Right ventricle myocardium superior (tissue), 1 donor: Measurements from ENCODE around the gene BMAL1. TPM values are rescaled to one million over a fixed set of nuclear protein-coding genes. Genes with fewer than 3 reads are reported as not detected.

Experiments used
- ATAC-seq: fragments of 200-7000 bp; cut with Tn5 transposase; one replicate; pipeline ENCODE4 v1.9.1; 2020; ENCODE audit warnings: mild to moderate bottlenecking; ENCODE audit not compliant: poor library complexity
- DNase-seq: peaks from one replicate; pipeline ENCODE4 v3.0.0-alpha.2; 2020
- intact Hi-C: fragments of 100-400 bp; cut with DNase I; formaldehyde crosslinking; loops from one replicate; pipeline ENCODE4 v1.11.2; 2022
- total RNA-seq: library from RNA; stranded (reverse); fragmentation: NEBNext Ultra II Directional; extraction: Animal tissue kit (Norgen Biotek cat#: 25700); gene quantifications from one replicate; pipeline ENCODE4 v1.2.1, GENCODE V29; 2021
- donor health status: DM: no; HTN: yes; CAD: no; lungs with severe emphysema.

The BMAL1 gene
- total RNA-seq, 1 donor from 2014 or later = 9.8 TPM

DNA sequence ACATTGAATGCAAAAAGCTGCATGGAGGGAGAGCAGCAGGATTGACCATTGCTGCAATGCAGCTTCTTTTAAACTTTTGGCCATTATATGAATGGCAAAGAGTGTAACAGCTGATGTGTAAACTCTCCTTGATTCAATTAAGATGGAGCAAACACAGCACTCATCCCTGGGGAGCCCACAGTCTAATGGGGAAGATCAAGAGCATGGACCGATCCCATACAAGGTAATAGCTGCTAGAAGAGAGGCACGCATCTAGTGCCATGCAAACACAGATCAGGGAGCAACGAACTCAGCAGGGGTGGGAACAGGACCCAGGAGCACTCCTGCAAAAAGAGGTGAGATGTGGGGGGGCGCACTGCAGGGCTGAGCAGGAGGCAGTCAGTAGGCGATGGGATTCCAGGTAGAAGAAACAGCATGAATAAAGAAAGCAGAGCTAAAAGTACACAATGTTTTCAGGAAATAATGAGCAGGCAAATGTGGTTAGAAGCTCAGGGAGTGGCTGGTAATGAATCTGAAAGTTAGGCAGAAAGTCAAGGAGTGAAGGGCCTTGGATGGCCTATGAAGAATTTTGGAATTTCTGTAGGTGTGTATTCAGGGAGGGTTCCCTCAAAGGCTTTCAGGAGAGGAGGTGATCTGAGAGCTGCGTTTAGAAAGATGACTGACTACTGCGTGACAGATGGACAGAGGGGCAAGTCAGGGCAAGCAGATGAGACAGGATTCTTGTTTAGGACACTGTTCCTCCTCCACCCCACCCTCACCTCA is 17.2 kb upstream of the BMAL1 start:
- intact Hi-C loops = no loop called here
- DNase-seq = no peak
- no peak for ATAC-seq

DNA sequence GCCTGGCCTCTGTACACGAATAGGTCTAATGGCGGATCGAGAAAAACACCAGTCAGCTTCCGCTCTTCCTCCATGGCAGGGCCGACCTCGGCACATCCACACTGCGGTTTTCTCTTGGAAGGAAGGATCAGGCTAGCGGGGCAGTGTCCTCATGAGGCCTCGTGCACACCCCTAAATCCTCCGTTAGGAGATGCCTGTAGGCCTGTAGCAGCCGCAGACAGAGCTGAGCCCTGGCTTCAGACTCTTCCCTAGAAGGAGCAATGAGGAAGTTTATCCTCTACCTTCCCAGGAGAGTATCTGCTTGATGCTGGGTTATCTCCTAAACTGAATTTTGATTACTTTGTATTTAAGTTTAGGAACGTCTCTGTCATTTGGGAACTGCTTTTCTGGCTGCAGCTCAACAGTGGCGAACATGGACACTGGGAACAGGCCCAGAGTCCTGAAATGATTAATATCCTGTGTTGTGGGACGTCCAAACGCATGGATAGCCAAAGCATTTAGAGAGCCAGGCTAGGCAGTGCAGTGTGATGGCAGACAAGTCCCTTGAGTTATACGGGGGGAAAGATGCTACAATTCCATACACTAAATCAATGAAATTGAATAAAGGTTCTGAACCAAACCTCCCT is 16.5 kb upstream of the BMAL1 start:
- peak; percentile 48 for DNase-seq
- intact Hi-C loops = no loop called here
- peak; percentile 81 for ATAC-seq

- DNase-seq = no peak
- intact Hi-C loops = no loop called here
- ATAC-seq = peak; percentile 84
Observed at GRCh38 chr11:13261591-13262061, 16.0 kb upstream of the BMAL1 start.

- DNase-seq (no peak), ATAC-seq (no peak)
- intact Hi-C loops = no loop called here
Observed at GRCh38 chr11:13262096-13262495, 15.5 kb upstream of the BMAL1 start.

- DNase-seq (no peak), ATAC-seq (no peak)
- intact Hi-C loops = no loop called here
Observed at GRCh38 chr11:13268791-13269190, 8.8 kb upstream of the BMAL1 start.

DNA sequence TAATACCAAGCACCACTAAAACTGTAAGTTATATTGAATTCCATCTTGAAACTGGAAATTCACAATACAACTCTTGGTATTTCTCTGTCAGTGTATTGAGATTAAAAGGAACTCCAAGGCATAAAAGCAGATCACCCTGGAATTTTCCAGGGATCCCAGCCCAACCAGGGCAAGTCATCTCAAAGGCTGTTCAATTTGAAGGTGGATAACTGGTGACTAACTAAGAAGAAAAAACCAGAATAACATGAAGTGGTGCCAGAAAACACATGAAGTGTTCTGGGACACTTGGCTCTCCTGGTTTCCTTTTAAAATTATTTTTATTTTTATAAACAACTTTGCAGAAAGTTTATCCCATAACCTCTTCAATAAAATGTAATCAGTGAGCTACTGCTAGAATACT is 7.8 kb upstream of the BMAL1 start:
- intact Hi-C loops = no loop called here
- DNase-seq (no peak), ATAC-seq (no peak)

DNA sequence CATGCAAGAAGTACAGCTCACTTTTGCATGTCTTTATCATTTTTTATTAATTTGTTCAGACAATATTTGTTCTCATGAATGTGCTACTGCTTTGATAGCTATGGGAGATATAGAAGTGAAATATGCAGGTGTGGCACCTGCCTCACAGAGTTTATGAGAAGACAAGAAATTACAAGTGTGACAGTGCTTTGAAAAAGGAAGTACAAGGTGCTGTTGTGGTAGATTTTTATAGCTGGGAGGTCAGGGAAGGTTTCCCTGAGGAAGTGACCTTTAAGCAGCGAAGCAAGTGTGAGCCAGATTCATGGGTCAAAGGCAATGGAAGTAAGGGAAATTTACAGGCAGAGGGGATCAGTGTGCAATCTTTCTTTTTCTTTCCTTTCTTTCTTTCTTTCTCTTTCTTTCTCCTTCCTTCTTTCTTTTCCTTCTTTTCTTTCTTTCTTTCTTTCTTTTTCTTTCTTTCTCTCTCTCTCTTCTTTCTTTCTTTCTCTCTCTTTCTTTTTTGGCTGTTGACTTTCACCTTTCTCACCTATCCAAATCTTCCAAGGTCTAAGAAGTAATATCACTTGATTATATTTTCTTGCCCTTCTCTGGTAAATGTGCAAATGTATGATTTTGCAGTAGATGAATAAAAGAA is 6.4 kb upstream of the BMAL1 start:
- DNase-seq (no peak), ATAC-seq (no peak)
- intact Hi-C loops = no loop called here

- no peak for ATAC-seq
- intact Hi-C loops = no loop called here
- no peak for DNase-seq
Observed at GRCh38 chr11:13276454-13276831, 1.1 kb upstream of the BMAL1 start.

- DNase-seq (peak; percentile 99), ATAC-seq (peak; percentile 97)
- intact Hi-C loops = no loop called here
Observed at GRCh38 chr11:13276832-13277767, 490 bp upstream of the BMAL1 start.

DNA sequence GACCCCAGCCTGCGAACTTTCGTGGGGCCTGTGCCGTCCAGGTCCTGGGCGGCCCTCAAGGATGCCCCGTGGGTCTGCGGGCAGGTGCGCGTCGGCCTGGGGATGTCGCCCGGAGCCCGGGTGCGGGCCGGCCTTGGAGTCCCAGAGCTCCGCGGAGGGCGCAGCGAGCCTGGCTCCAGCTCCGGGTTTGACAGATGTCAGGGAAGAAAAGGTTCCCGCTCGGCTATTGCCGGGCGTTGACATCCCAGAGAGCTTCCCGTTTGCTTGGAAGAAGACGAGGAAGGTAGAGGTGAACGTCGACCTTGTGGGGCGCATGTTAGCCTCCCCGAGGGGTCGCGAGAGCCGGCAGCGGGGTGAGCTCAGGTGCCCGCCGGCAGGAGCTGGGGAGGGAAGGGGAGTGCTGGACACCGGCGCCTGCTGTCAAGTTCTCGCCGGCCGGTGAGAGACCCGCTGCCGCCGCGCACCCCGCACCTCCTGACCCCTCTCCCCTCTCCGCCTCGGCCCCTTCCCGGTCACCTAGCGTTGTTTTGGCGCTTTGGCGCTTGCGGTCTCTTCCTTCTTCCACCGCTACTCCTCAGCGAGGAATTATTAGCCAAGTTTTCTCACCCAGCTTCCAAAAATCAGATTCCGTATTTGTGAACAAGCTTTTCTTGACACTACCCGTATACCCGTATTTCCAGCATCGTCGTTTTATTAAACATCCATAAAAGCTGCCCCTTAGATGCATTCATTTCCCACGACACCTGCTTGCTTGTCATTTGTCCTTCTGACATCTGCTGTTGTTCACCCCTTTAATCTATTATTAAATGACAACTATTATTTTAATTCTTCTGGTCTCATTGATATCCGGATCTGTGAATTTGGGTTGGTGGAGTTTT is 1.3 kb downstream of the BMAL1 start:
- intact Hi-C loops = no loop called here
- DNase-seq (no peak), ATAC-seq (no peak)

DNA sequence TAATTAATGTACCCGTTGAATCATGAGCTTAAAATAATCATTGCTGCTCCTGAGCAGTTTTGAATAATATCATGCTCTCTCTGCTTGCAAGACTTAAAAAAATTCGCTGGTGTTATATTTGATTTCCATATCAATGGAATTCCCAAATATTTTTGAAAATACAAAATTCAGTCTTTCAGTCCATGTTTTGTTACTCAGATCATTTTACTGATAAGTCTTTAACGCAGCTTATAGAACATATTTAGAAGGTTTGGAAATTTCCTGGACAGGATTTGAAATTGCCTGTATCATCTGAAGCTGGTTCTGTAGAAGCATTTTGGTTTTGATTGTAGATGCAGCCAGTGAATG is 1.9 kb downstream of the BMAL1 start:
- ATAC-seq (no peak), DNase-seq (no peak)
- intact Hi-C loops = no loop called here

DNA sequence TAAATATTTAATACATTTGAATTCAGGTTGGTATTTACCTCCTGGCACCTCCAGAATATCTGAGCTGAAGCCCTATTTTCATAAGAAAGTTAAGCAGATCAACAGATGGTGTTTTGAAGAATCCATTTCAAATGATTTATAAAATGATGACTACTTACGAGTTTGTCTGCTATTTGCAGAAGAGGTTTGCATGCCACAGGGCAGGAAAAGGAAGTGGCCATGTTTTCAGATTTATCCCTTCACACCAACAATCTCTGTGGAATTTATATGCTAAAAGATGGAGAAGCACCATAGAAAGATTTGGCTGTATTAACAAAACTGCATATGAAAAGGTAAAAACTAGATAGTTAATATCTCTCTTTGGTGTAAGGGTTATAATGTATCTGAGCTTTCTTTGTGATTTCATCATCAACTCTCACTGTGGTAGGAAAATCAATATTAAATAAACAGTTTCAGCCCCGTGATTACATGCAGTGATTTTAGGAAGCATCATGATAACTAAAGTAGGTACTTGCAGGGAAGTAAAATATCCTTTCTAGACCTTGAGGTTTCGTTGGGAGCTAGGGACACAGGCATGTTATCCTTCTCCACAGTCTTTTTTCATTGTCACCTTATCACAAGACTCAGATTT is 2.6 kb downstream of the BMAL1 start:
- intact Hi-C loops = loop anchor here (10.0 kb wide), 1 partner anchor 55 kb away; no protein-coding TSS in a partner anchor
- ATAC-seq (no peak), DNase-seq (no peak)

DNA sequence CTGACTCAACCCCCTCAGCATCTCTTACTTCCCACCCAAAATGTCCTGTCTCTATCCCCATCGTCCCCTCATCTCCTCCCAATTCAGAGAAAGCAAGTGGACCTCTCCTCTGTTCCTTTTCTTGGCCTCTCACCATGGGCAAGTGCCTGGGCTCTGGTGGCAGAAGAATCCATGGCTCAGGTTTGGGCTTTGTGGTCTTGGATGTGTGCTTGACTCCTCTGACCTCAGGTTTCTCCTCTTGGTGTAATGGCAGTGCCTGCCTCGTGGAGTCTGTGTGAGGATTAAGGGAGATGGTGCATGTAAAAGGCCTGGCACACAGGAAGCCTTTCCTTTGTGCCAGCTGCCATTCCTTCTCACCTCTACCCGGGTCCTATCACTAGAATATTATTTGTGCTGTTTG is 3.2 kb downstream of the BMAL1 start:
- DNase-seq = no peak
- intact Hi-C loops = loop anchor here (10.0 kb wide), 1 partner anchor 54 kb away; no protein-coding TSS in a partner anchor
- ATAC-seq = no peak

GRCh38 chr11:13283636-13284035 is 6.0 kb downstream of the BMAL1 start:
- intact Hi-C loops = loop anchor here (10.0 kb wide), 1 partner anchor 51 kb away; no protein-coding TSS in a partner anchor
- no peak for DNase-seq

DNA sequence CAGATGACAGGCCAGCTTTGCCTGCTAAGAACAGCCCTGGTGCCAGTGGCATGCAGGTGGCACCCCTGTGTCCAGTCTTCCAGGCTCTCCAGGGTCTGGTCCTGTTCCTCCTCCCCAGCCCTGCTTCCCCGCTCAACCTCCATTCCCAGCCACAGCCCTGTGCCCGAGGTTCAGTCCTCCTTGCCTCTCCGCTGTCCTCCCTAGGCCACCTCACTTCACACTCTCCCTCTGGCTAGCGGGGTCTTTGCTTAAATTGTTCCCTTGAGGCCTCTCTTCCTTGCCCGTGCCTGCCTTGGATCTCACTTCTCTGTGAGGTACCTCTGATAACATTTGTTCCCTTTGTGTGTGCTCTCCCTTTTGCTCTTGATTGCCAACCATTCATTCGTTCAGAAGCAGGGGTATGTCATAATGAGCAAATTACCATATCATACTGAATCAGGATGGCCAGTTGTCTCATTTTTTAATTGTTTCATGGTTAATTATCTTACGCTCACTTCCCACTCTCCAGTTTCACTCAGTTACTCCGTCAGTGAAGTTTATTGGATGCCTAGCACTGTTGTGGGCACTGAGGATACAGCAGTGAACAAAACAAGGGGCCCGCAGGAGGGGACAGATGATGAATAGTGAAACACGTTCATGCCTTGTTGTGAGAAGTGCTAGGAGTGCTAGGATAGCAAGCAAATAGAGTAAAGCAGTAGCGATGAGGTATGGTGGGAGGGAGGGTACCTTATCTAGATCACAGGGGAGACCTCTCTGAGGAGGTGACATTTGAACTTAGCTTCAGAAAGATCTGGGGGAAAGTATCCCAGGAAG is 7.4 kb downstream of the BMAL1 start:
- intact Hi-C loops = loop anchor here (10.0 kb wide), 1 partner anchor 50 kb away; no protein-coding TSS in a partner anchor
- DNase-seq = no peak
- no peak for ATAC-seq

More at GRCh38 chr11:13283636-13284035, 6.0 kb downstream of the BMAL1 start:
- no peak for ATAC-seq

- ATAC-seq (no peak), DNase-seq (no peak)
- intact Hi-C loops = loop anchor here (10.0 kb wide), 1 partner anchor 48 kb away; no protein-coding TSS in a partner anchor
Observed at GRCh38 chr11:13286279-13286821, 8.8 kb downstream of the BMAL1 start.
